Measurements from ENCODE around the gene DOCK2.

GRCh38 chr5:169811680-169812079, 174.6 kb downstream of the DOCK2 start:
- no peak for TF ChIP-seq CTCF (conservative IDR thresholded peaks at IDR 0.05; ENCODE audit: low read depth, low read length)
- no peak for TF ChIP-seq EZH2 (IDR thresholded peaks at IDR 0.05; ENCODE audit: borderline replicate concordance, low read depth, low read length, poor library complexity, severe bottlenecking)

All from A673 (cell line).